GM12891 (cell line): Measurements from ENCODE around the gene NEDD4L.

Experiments used
- PAX5 ChIP-seq: IDR thresholded peaks from 2 replicates; pipeline ENCODE4 v1.6.1; 2011; ENCODE audit warnings: low read length, moderate library complexity, mild to moderate bottlenecking; ENCODE audit not compliant: insufficient read depth, severe bottlenecking
- POLR2A ChIP-seq: IDR thresholded peaks from 2 replicates; pipeline ENCODE4 v1.6.1; 2011; ENCODE audit warnings: low read depth, low read length, control low read depth
- POLR2AphosphoS5 ChIP-seq: IDR thresholded peaks from 2 replicates; pipeline ENCODE4 v1.6.1; 2011; ENCODE audit warnings: low read depth, low read length, control low read depth
- POU2F2 ChIP-seq: IDR thresholded peaks from 2 replicates; pipeline ENCODE4 v1.6.1; 2011; ENCODE audit warnings: low read depth, mild to moderate bottlenecking, control low read depth, low read length, moderate library complexity
- TAF1 ChIP-seq: IDR thresholded peaks from 2 replicates; pipeline ENCODE4 v1.6.1; 2011; ENCODE audit warnings: low read depth, low read length, control low read depth

DNA sequence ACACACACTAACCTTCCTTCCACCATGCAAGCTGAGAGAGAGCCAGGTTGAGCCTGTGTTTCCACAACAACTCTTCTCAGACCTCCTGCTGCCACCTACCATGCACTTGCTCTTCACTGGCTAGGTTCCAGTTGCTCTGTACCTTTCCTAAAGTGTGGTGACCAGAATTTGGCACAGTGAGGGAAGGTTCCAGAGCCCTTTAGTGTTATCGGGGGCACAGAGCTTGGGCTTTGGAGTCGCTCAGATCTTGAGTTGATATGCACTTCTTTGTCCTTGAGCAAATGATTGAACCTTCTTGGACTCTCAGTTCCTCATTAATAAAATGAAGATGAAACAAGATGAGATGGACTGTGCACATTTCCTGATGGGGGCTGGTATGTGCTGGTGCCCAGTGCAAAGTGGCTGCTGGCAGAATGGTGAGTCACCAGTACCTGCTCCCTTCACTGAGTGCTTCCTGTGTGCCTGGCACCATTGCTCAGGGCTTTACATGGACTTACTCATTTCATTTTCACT, 47.1 kb downstream of the NEDD4L start:
- TF ChIP-seq TAF1 (no peak), PAX5 (no peak), POLR2AphosphoS5 (no peak), POU2F2 (no peak), POLR2A (no peak)
